ENCODE measurements around the gene NEK11. TPM values are rescaled to one million over a fixed set of nuclear protein-coding genes. Genes with fewer than 3 reads are reported as not detected.

Gene NEK11
- polyA plus RNA-seq, 1 donor (not counting 4 experiments of a cell fraction or from before 2014, with no cell fraction given), result 9.4 TPM

DNA sequence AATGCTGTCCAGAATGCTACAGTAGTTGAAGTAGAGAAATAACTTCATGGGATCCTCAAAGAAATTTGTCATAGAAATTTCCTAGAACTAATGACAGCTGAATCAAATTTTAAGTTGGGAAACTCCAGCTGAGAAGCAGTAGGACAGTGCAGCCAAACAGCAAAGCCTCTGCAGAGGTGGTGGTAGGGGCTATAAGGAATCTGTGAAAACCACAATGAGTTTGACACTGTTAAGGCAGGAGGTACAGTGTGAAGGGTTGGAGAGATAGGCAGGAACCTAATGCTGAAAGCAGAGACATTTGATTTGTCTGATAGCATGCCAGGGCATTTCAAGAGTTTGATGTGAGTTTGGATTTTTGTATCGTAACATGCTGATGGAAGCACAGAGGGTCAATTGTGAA is 22.1 kb upstream of the NEK11 start:
- TF ChIP-seq EZH2 (IDR thresholded peaks at IDR 0.05; ENCODE audit: low read length), result no peak
- TF ChIP-seq, protein P1, sequence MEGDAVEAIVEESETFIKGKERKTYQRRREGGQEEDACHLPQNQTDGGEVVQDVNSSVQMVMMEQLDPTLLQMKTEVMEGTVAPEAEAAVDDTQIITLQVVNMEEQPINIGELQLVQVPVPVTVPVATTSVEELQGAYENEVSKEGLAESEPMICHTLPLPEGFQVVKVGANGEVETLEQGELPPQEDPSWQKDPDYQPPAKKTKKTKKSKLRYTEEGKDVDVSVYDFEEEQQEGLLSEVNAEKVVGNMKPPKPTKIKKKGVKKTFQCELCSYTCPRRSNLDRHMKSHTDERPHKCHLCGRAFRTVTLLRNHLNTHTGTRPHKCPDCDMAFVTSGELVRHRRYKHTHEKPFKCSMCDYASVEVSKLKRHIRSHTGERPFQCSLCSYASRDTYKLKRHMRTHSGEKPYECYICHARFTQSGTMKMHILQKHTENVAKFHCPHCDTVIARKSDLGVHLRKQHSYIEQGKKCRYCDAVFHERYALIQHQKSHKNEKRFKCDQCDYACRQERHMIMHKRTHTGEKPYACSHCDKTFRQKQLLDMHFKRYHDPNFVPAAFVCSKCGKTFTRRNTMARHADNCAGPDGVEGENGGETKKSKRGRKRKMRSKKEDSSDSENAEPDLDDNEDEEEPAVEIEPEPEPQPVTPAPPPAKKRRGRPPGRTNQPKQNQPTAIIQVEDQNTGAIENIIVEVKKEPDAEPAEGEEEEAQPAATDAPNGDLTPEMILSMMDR (optimal IDR thresholded peaks at IDR 0.05 in 1 of 3, IDR thresholded peaks at IDR 0.05 in 1 of 3, conservative IDR thresholded peaks at IDR 0.05 in 1 of 3; ENCODE audit: extremely low read depth in 1 of 3, insufficient read depth in 2 of 3, low read length in 3 of 3), result no peak
- peaks cover 2 to 14% of the 10 kb centered on the region in 2 experiments for H3K36me3 ChIP-seq (ENCODE audit: control insufficient read depth in 2 of 2, extremely low read depth in 1 of 2, insufficient read depth in 2 of 2, low read length in 2 of 2)
- no peaks in the 10 kb centered on the region for H4K20me1 ChIP-seq (ENCODE audit: control insufficient read depth, extremely low read depth, insufficient read depth, low read length)
- no peaks in the 10 kb centered on the region for H3K9me3 ChIP-seq (ENCODE audit: control insufficient read depth, low read depth, low read length)
- H3K9ac ChIP-seq (ENCODE audit: control insufficient read depth, extremely low read depth, insufficient read depth, low read length), result no peak overlapping the region
- H2AFZ ChIP-seq (ENCODE audit: control insufficient read depth, low read length), result no peak overlapping the region
- no peak overlapping the region for H3K4me3 ChIP-seq (ENCODE audit: control insufficient read depth in 2 of 3, extremely low read depth in 1 of 3, insufficient read depth in 2 of 3, low read depth in 1 of 3, low read length in 3 of 3)
- FAIRE-seq, result peak; percentile 55
- no peaks in the 10 kb centered on the region for H3K4me1 ChIP-seq (ENCODE audit: control insufficient read depth, extremely low read depth, insufficient read depth, low read length)
- H3K27ac ChIP-seq (ENCODE audit: control insufficient read depth, insufficient read depth, low read length), result no peak overlapping the region
- H3K27me3 ChIP-seq (ENCODE audit: control insufficient read depth, extremely low read depth, insufficient read depth, low read length), result no peaks in the 10 kb centered on the region
- dilution Hi-C loops (cut with MboI; ENCODE audit: extremely low pct_ligation_motif_present, low sequenced_read_pairs), result no loop called here
- DNase-seq (ENCODE audit: low read depth, low spot score), result no peak
- no peaks in the 10 kb centered on the region for H3K9me1 ChIP-seq (ENCODE audit: control insufficient read depth, extremely low read depth, insufficient read depth, low read length)
- H3K79me2 ChIP-seq (ENCODE audit: control insufficient read depth, insufficient read depth, low read length), result no peaks in the 10 kb centered on the region
- no peak overlapping the region for H3K4me2 ChIP-seq (ENCODE audit: control insufficient read depth, extremely low read depth, insufficient read depth, low read depth, low read length)

GRCh38 chr3:131007256-131007655 is 19.4 kb upstream of the NEK11 start:
- Histone ChIP-seq H3K9me3 (ENCODE audit: control insufficient read depth, low read depth, low read length) (no peaks in the 10 kb centered on the region), H3K4me1 (ENCODE audit: control insufficient read depth, extremely low read depth, insufficient read depth, low read length) (no peaks in the 10 kb centered on the region), H3K4me2 (ENCODE audit: control insufficient read depth, extremely low read depth, insufficient read depth, low read depth, low read length) (no peak overlapping the region), H2AFZ (ENCODE audit: control insufficient read depth, low read length) (no peak overlapping the region), H3K9ac (ENCODE audit: control insufficient read depth, extremely low read depth, insufficient read depth, low read length) (no peak overlapping the region), H3K9me1 (ENCODE audit: control insufficient read depth, extremely low read depth, insufficient read depth, low read length) (no peaks in the 10 kb centered on the region), H3K27me3 (ENCODE audit: control insufficient read depth, extremely low read depth, insufficient read depth, low read length) (no peaks in the 10 kb centered on the region), H3K36me3 (ENCODE audit: control insufficient read depth in 2 of 2, extremely low read depth in 1 of 2, insufficient read depth in 2 of 2, low read length in 2 of 2) (peaks cover 9 to 13% of the 10 kb centered on the region in 2 experiments), H3K27ac (ENCODE audit: control insufficient read depth, insufficient read depth, low read length) (no peak overlapping the region), H3K4me3 (ENCODE audit: control insufficient read depth in 2 of 3, extremely low read depth in 1 of 3, insufficient read depth in 2 of 3, low read depth in 1 of 3, low read length in 3 of 3) (no peak overlapping the region), H3K79me2 (ENCODE audit: control insufficient read depth, insufficient read depth, low read length) (no peaks in the 10 kb centered on the region), H4K20me1 (ENCODE audit: control insufficient read depth, extremely low read depth, insufficient read depth, low read length) (no peaks in the 10 kb centered on the region)
- dilution Hi-C loops (cut with MboI; ENCODE audit: extremely low pct_ligation_motif_present, low sequenced_read_pairs), result no loop called here
- DNase-seq (ENCODE audit: low read depth, low spot score) (no peak), FAIRE-seq (no peak)
- TF ChIP-seq, protein P1 (optimal IDR thresholded peaks at IDR 0.05 in 1 of 3, IDR thresholded peaks at IDR 0.05 in 1 of 3, conservative IDR thresholded peaks at IDR 0.05 in 1 of 3; ENCODE audit: extremely low read depth in 1 of 3, insufficient read depth in 2 of 3, low read length in 3 of 3), result no peak
- no peak for TF ChIP-seq EZH2 (IDR thresholded peaks at IDR 0.05; ENCODE audit: low read length)

Measured in keratinocyte (primary cell).